Stomach smooth muscle (tissue), 2 donors: ENCODE data around the gene GPAM.
"Not testable (repeated sequence)": the region's sequence is repeated elsewhere in the genome, so short reads cannot be mapped to it uniquely, and the experiment has no call there.

Source experiments
- H3K27ac ChIP-seq: one replicate; pipeline ENCODE4 v1.7.0; 2013; ENCODE audit warnings: mild to moderate bottlenecking, low read length, inconsistent platforms
- H3K27me3 ChIP-seq, 2 donors: one replicate each; pipeline ENCODE4 v1.7.0; 2013; ENCODE audit warnings: low read length in 2 of 2; ENCODE audit not compliant: insufficient read depth in 2 of 2, control insufficient read depth in 1 of 2
- H3K36me3 ChIP-seq, 2 donors: one replicate each; pipeline ENCODE4 v1.7.0; 2013; ENCODE audit warnings: low read length in 2 of 2; ENCODE audit not compliant: control insufficient read depth in 2 of 2, insufficient read depth in 2 of 2
- H3K4me1 ChIP-seq: one replicate; pipeline ENCODE4 v1.7.0; 2013; ENCODE audit warnings: low read length; ENCODE audit not compliant: control insufficient read depth, insufficient read depth
- H3K4me3 ChIP-seq, 2 donors: one replicate each; pipeline ENCODE4 v1.7.0; 2013; ENCODE audit warnings: low read length in 2 of 2
- H3K9ac ChIP-seq, 2 donors: one replicate each; pipeline ENCODE4 v1.7.0; 2013; ENCODE audit warnings: low read length in 2 of 2, mild to moderate bottlenecking in 1 of 2
- H3K9me3 ChIP-seq, 2 donors: one replicate each; pipeline ENCODE4 v1.7.0; 2013; ENCODE audit warnings: low read length in 2 of 2; ENCODE audit not compliant: control insufficient read depth in 2 of 2
- donor health status: healthy.
- donor health status: Pancreatic carcinoma.

GPAM gene

DNA sequence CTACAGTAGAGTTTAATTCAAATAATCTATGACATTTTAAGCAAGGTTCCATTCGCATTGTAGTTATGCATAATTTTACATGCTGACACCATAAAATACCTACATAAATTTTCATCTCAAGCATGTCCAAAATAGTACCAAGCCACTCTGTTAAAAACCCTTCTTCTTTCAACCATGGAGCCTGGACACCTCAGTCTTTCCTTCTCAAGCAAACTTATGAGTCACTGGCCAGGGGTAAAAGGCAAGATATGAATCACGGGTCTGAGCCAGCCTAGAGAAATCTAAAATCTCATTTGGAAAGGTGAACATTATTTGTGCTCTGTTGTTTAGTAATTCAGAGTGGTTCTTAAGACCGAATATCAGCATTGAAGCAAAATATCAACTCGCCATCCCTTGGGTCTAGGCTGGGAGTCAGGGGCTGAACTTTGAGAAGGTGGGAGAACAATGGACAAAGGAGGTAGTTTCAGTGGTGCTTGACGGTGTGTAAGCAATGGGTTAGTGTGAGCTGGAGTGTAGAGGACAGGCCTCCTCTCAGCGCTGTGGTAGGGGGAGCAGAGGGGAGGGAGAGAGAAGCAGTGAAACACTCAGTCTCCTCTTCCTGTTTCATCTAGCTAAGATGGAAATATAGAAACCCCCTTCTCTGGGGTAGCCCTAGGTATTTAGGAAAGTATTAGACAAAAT, 19.1 kb upstream of the GPAM start:
- H3K4me1 ChIP-seq, result peaks cover 4% of the 10 kb centered on the region
- no peaks in the 10 kb centered on the region for H3K36me3 ChIP-seq
- H3K9me3 ChIP-seq, result no peaks in the 10 kb centered on the region
- no peak overlapping the region for H3K27ac ChIP-seq
- H3K27me3 ChIP-seq, result no peaks in the 10 kb centered on the region
- no peak overlapping the region for H3K9ac ChIP-seq
- H3K4me3 ChIP-seq, result no peak overlapping the region

DNA sequence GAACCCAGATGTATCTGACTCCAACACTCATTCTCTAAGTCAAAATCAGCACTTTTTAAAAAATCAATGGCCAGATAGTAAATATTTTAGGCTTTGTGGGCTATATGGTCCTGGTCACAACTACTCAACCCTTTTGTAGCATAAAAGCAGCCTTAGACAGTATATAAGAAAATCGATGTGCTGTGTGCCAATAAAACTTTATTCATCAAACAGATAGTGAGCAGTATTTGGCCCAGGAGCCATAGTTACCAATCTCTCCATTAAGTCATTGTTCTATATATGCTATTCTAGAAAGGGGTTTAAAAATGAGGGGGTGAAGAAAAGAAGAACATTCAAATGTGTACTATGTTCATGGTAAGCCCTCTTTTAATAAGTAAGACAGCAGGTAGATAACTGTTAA, 18.5 kb upstream of the GPAM start:
- H3K27ac ChIP-seq, result no peak overlapping the region

DNA sequence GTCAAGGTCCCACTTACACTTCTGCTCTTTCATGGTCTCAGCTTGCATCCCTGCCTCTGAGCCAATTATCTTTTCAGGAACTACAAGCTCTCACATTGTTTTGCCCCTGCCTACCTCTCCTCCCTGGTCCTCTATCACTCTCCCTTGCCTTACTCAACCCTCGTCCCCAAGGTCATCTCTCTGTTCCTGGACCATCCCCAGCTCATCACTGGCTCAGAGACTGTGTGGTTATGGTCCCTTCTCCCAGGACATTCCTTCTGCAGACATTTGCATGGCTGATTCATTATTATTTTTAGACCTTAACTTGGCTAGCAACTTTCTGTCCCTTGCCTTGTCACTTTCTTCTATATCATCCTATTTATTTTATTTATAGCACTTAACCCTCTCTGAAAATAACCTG, 17.8 kb upstream of the GPAM start:
- Histone ChIP-seq H3K4me1 (no peaks in the 10 kb centered on the region), H3K27me3 (no peaks in the 10 kb centered on the region), H3K9ac (no peak overlapping the region), H3K36me3 (no peaks in the 10 kb centered on the region), H3K27ac (no peak overlapping the region), H3K4me3 (no peak overlapping the region), H3K9me3 (no peaks in the 10 kb centered on the region)

More for the DNA sequence above, 18.5 kb upstream of the GPAM start:
- H3K4me3 ChIP-seq, result no peak overlapping the region
- no peaks in the 10 kb centered on the region for H3K36me3 ChIP-seq
- H3K4me1 ChIP-seq, result no peaks in the 10 kb centered on the region
- H3K27me3 ChIP-seq, result no peaks in the 10 kb centered on the region
- no peak overlapping the region for H3K9ac ChIP-seq
- no peaks in the 10 kb centered on the region for H3K9me3 ChIP-seq

DNA sequence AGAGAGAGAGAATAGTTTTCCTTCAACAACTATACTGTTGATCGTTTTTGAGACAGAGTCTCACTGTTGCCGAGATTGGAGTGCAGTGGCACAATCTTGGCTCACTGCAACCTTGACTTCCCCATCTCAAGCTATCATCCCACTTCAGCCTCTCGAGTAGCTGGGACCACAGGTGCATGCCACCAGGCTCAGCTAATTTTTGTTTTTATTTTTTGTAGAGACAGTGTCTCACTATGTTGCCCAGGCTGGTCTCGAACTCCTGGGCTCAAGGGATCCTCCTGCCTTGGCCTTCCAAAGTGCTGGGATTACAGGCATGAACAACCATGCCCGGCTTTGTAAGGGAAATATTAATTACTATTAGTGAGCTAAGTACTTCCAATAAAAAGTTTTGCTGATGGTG, 16.7 kb upstream of the GPAM start:
- H3K9me3 ChIP-seq, H3K27me3 ChIP-seq, H3K4me3 ChIP-seq, H3K27ac ChIP-seq, H3K36me3 ChIP-seq, H3K9ac ChIP-seq, H3K4me1 ChIP-seq: not testable (repeated sequence)

DNA sequence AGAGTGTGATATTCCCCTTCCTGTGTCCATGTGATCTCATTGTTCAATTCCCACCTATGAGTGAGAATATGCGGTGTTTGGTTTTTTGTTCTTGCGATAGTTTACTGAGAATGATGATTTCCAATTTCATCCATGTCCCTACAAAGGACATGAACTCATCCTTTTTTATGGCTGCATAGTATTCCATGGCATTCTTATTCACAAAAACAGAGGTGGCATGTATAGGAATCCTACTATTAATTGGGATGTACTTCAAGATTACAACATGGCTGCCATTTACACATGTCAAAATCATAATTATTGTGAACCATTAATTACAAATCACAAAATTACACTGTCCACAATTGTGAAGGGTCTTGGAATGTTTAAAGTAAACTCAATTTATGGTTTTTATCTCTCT, 14.1 kb upstream of the GPAM start:
- H3K4me1 ChIP-seq, H3K27me3 ChIP-seq, H3K27ac ChIP-seq, H3K9ac ChIP-seq, H3K36me3 ChIP-seq, H3K4me3 ChIP-seq, H3K9me3 ChIP-seq: not testable (repeated sequence)

DNA sequence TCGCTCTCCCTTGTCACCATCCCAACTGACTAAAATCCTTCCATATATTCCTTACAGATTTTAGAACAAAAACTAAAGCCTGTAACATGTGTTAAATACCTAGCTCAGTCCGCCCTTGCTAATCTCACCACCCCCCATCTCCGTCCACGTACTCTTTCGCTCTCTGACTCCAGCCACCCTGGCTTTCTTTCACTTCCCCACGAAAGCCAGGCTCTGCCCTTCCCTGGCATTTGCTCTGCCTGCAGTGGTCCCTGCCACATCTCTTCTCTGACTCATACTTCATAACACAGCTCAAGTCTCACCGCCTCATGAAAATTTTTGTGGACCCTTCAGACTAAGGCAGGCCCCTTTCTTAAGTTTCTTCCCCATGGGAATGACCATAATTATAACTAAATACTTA, 11.7 kb upstream of the GPAM start:
- H3K9ac ChIP-seq, result no peak overlapping the region
- no peak overlapping the region for H3K27ac ChIP-seq
- no peaks in the 10 kb centered on the region for H3K36me3 ChIP-seq
- no peaks in the 10 kb centered on the region for H3K27me3 ChIP-seq
- no peaks in the 10 kb centered on the region for H3K4me1 ChIP-seq
- no peak overlapping the region for H3K4me3 ChIP-seq
- H3K9me3 ChIP-seq, result no peaks in the 10 kb centered on the region

DNA sequence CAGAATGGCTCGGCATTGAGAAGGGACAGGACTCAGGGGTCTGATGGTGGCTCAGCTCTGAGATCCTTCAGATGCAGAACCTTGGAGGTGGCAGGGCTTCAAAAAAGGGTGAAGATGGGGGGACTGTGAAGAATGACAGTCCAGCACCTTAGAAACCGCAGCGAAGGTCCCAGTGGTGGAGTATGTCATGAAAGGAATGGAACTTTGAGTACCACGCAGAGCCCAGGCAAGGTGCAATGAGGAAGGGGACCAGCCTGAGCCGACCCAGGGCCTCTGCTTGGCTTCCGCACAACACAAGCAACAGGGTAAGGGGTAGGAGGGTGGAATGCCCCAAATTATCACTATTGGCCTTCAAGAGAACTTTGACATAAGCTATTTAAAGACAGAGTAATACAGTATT, 8.2 kb upstream of the GPAM start:
- H3K9me3 ChIP-seq, result no peaks in the 10 kb centered on the region
- H3K36me3 ChIP-seq, result no peaks in the 10 kb centered on the region
- H3K4me3 ChIP-seq, result no peak overlapping the region
- no peaks in the 10 kb centered on the region for H3K4me1 ChIP-seq
- H3K27me3 ChIP-seq, result no peaks in the 10 kb centered on the region
- H3K9ac ChIP-seq, result no peak overlapping the region
- H3K27ac ChIP-seq, result no peak overlapping the region

DNA sequence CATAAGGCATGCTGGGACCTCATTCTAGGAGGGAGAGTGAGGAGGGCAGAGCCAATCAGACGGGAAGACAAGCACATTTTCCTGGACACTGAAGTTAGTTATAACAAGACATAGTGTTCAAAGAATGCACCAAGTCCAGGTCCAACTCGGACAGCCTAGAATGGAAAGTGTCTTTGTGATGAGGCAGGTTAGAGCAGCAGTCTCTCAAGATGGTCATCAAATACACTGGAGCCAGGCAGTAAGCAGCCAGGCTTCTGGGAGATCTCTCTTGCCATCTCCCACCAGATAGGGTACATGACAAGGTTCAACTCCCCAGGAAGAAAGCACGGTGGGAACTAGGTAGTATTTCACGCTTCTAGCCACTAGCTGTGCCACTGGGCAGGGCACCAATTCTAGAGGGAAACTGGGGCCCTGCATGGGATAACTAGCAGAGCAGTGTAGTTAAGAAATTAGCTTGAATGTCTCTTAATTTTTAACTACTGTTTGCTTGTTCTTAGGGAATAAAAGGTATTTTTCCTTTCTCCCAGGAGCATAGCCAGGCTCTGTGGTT, 7.6 kb upstream of the GPAM start:
- Histone ChIP-seq H3K4me3 (no peak overlapping the region), H3K27ac (no peak overlapping the region), H3K9me3 (no peaks in the 10 kb centered on the region), H3K4me1 (no peaks in the 10 kb centered on the region), H3K36me3 (no peaks in the 10 kb centered on the region), H3K9ac (no peak overlapping the region), H3K27me3 (no peaks in the 10 kb centered on the region)

DNA sequence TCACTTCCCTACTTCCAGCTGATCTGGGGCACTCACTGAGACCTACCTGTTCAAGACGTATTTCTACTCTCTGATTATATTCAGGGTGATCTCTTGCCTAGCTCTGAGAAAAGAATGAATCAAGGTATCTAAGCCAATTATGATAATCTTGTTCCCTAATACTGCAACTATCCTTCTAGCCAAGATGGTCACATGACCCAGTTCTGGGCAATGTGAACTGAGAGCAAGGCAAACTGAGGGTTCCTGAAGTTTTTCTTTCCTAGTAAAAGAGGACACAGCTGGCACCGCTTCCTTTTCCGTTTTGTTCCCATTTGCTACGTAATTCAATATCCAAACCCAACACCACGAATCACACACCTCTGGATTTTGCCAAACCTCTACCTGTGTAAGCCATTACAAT, 5.9 kb upstream of the GPAM start:
- Histone ChIP-seq H3K27ac (no peak overlapping the region), H3K9ac (no peak overlapping the region), H3K4me3 (no peak overlapping the region), H3K36me3 (no peaks in the 10 kb centered on the region), H3K9me3 (no peaks in the 10 kb centered on the region), H3K4me1 (no peaks in the 10 kb centered on the region), H3K27me3 (no peaks in the 10 kb centered on the region)

DNA sequence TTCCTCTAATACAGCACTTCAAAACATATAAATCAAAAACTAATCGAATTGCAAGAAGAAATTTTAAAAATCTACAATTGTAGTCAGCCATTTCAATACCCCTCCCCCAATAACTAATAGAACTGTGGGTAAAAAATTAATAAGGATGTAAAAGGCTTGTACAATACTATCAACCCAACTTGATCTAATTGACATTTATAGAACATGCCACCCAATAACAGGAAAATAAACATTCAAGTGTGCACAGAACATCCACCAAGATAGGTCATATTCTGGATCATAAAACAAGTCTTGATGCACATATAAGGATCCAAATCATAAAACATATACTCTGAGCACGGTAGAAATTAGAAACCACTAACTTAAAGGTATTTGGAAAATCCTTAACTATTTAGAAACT, 4.0 kb upstream of the GPAM start:
- Histone ChIP-seq H3K27me3 (no peaks in the 10 kb centered on the region), H3K4me3 (no peak overlapping the region), H3K36me3 (no peaks in the 10 kb centered on the region), H3K27ac (no peak overlapping the region), H3K9me3 (no peaks in the 10 kb centered on the region), H3K9ac (no peak overlapping the region), H3K4me1 (peaks cover 10% of the 10 kb centered on the region)

DNA sequence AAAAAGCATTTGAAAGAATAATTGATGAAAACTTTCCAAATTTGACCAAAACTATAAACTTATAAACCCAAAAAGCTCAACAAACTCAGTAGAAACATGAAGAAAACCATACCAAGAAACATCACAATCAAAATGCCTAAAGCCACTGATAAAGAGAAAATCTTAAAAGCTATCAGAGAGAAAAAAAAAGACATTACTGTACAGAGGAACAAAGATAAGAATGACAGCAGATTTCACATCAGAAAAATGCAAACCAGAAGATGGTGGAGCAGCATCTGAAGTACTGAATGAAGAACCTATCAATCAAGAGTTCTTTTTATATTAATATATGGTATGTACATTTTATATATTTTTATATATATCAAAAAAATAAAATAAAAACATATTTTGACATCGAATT, 2.4 kb upstream of the GPAM start:
- H3K27me3 ChIP-seq, result no peaks in the 10 kb centered on the region
- no peaks in the 10 kb centered on the region for H3K9me3 ChIP-seq
- H3K4me3 ChIP-seq, result no peak overlapping the region
- no peaks in the 10 kb centered on the region for H3K36me3 ChIP-seq
- no peak overlapping the region for H3K9ac ChIP-seq
- no peak overlapping the region for H3K27ac ChIP-seq
- peaks cover 10% of the 10 kb centered on the region for H3K4me1 ChIP-seq
